GM12878 (cell line): Measurements from ENCODE around the gene NUBPL. TPM values are rescaled to one million over a fixed set of nuclear protein-coding genes. Genes with fewer than 3 reads are reported as not detected.
"Not testable (repeated sequence)": the region's sequence is repeated elsewhere in the genome, so short reads cannot be mapped to it uniquely, and the experiment has no call there.

ENCODE experiments used
- ATAC-seq: fragments of 200-7000 bp; cut with Tn5 transposase; 3 replicates; pipeline ENCODE4 v1.9.1; 2020; ENCODE audit warnings: mild to moderate bottlenecking, moderate library complexity
- BruUV-seq: library from RNA; stranded (reverse); fragments of 400-500 nt; replicated peaks from 2 replicates; lab custom pipeline; 2021; lab: Mats Ljungman, UMichigan
- CTCF ChIA-PET: fragments of 300-600 bp; sonication (Branson Sonifier 250); formaldehyde crosslinking; extraction: SDS; loops from one replicate; lab custom pipeline; 2021; ENCODE audit warnings: inconsistent platforms; lab: Yijun Ruan, JAX
- POLR2A ChIA-PET: fragments of 350-600 bp; formaldehyde crosslinking; extraction: SDS; loops from one replicate; lab custom pipeline; 2021; ENCODE audit warnings: inconsistent platforms; lab: Charles Lee
- RAD21 ChIA-PET: fragments of 300-600 bp; sonication (Branson Sonifier 250); formaldehyde crosslinking; loops from one replicate; lab custom pipeline; 2023; ENCODE audit warnings: antibody characterized with exemption; ENCODE audit not compliant: unreplicated experiment; lab: Charles Lee
- SMC1A ChIA-PET: fragments of 300-600 bp; sonication (Branson Sonifier 250); formaldehyde crosslinking; loops from one replicate; lab custom pipeline; 2023; ENCODE audit not compliant: unreplicated experiment, uncharacterized antibody; lab: Charles Lee
- DNase-seq: peaks from one replicate; pipeline ENCODE4 v3.0.0-alpha.2; 2011; ENCODE audit warnings: low read depth, low spot score
- FAIRE-seq: peaks from 3 replicates; lab custom pipeline; 2011; peaks lifted over from hg19 to GRCh38; lab: Jason Lieb, UNC
- H2AFZ ChIP-seq: 2 replicates; pipeline ENCODE4 v1.6.0; 2011; ENCODE audit warnings: low read depth, low read length, control low read depth; ENCODE audit not compliant: control insufficient read depth
- H3K27ac ChIP-seq: 2 replicates; pipeline ENCODE4 v1.5.1; 2011; ENCODE audit warnings: control low read depth; ENCODE audit not compliant: control insufficient read depth, insufficient read depth
- H3K27me3 ChIP-seq, 2 experiments: replicated peaks in 1 of 2; 2 replicates each; pipeline versions ENCODE4 v1.6.0 to v1.6.1; 2011; ENCODE audit warnings: low read length in 1 of 2; ENCODE audit not compliant: control insufficient read depth in 2 of 2, insufficient read depth in 2 of 2
- H3K36me3 ChIP-seq, 2 experiments: 2 replicates each; pipeline ENCODE4 v1.5.1; 2011; ENCODE audit warnings: low read length in 1 of 2; ENCODE audit not compliant: control insufficient read depth in 2 of 2, insufficient read depth in 2 of 2
- H3K4me1 ChIP-seq: 2 replicates; pipeline ENCODE4 v1.6.1; 2011; ENCODE audit warnings: mild to moderate bottlenecking, low read length, moderate library complexity, mixed read lengths; ENCODE audit not compliant: control insufficient read depth, insufficient read depth
- H3K4me2 ChIP-seq: 2 replicates; pipeline ENCODE4 v1.6.0; 2011; ENCODE audit warnings: control low read depth; ENCODE audit not compliant: control insufficient read depth, insufficient read depth
- H3K4me3 ChIP-seq: fragments of 200-600 bp; sonication (generic); 2 replicates; pipeline ENCODE4 v1.5.1; 2016
- H3K79me2 ChIP-seq: 2 replicates; pipeline ENCODE4 v1.6.0; 2011; ENCODE audit warnings: low read length; ENCODE audit not compliant: control insufficient read depth, insufficient read depth
- H3K9ac ChIP-seq: 2 replicates; pipeline ENCODE4 v1.8.0; 2011; ENCODE audit warnings: low read length, control low read depth, mixed read lengths; ENCODE audit not compliant: control insufficient read depth, insufficient read depth
- H3K9me3 ChIP-seq: replicated peaks from 3 replicates; pipeline ENCODE4 v1.5.1; 2011; ENCODE audit warnings: mild to moderate bottlenecking, low read length; ENCODE audit not compliant: control insufficient read depth, insufficient read depth
- H4K20me1 ChIP-seq: 2 replicates; pipeline ENCODE4 v1.6.0; 2011; ENCODE audit not compliant: control insufficient read depth, insufficient read depth
- SRF ChIP-seq, 2 experiments: IDR thresholded peaks; 2 replicates each; pipeline ENCODE4 v1.6.1; 2011; ENCODE audit warnings: low read depth in 2 of 2, low read length in 2 of 2, mild to moderate bottlenecking in 1 of 2, moderate library complexity in 1 of 2
- WGBS: methylation state at CpG from one replicate; pipeline ENCODE4 v1.1.6; 2016; ENCODE audit warnings: low lambda C conversion rate; ENCODE audit not compliant: insufficient replicate concordance, insufficient coverage; ENCODE audit errors: missing lambda C conversion rate; 5-methylcytosine and 5-hydroxymethylcytosine counted together
- in situ Hi-C: fragments of 300-500 bp; cut with MboI; formaldehyde crosslinking; loops from 9 replicates; pipeline ENCODE4 v1.14.3; 2018; ENCODE audit warnings: mixed read lengths
- intact Hi-C: fragments of 100-400 bp; cut with micrococcal nuclease; formaldehyde crosslinking; loops from one replicate; pipeline ENCODE4 v1.14.2; 2022; ENCODE audit not compliant: unreplicated experiment
- polyA plus RNA-seq, 11 experiments: library from polyadenylated mRNA; depleted of rRNA in 4 of 11; unstranded in 6 of 11; stranded (reverse) in 5 of 11; fragments of >200 nt; fragmentation: Nextera tagmentation in 4 of 11; fragmentation: Illumina TruSeq in 1 of 11; extraction: Ambion mirVana in 4 of 11; extraction: Trizol in 1 of 11; gene quantifications; 1 replicate in 1 of 11; 2 replicates in 10 of 11; pipeline versions ENCODE4 v1.2.1 to v1.2.3, GENCODE V29; 2011 to 2016; ENCODE audit warnings: inconsistent platforms in 2 of 11, missing spikeins in 2 of 11, low read depth in 1 of 11
- total RNA-seq, 4 experiments: library from RNA; depleted of rRNA in 3 of 4; stranded (reverse); fragments of >200 nt in 3 of 4; fragmentation: Illumina TruSeq in 1 of 4; extraction: Trizol in 1 of 4; gene quantifications; 2 replicates each; pipeline versions ENCODE4 v1.2.1 to v1.2.3, GENCODE V29; 2013 to 2021

Gene NUBPL
- total and polyA plus RNA-seq, 10 of the 15 experiments (the other 5 are each of a cell fraction or from before 2014, with no cell fraction given), result 3.4 to 11.6 (median 8.1) TPM

DNA sequence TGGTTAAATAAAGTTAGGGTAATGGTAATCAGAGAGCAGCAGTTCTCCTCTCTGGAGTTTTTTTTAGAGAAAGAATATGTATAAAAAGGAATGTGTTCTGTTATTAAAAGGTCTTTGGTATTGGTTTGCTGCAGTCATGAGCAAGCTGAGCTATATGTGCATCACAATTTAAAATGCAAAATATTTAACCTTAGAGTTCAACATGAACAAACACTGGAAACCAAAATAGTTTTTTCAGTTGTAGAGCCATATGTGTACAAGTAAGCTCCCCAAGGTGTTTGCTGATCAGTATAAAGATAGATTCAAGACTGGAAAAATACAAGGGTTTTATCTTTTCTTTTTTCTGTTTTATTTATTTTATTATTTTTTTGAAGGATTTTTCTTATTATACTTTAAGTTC, 245.0 kb downstream of the NUBPL start:
- in situ Hi-C loops (no loop called here), intact Hi-C loops (no loop called here)
- Histone ChIP-seq H3K4me2 (no peak overlapping the region), H2AFZ (no peak overlapping the region), H3K9ac (no peak overlapping the region), H3K36me3 (no peaks in the 10 kb centered on the region), H3K27me3 (no peaks in the 10 kb centered on the region), H3K9me3 (no peaks in the 10 kb centered on the region), H4K20me1 (no peaks in the 10 kb centered on the region), H3K4me1 (no peaks in the 10 kb centered on the region), H3K79me2 (no peaks in the 10 kb centered on the region), H3K4me3 (no peak overlapping the region), H3K27ac (no peak overlapping the region)
- ChIA-PET SMC1A (interaction anchor here (0.6 kb wide), 1 partner anchor 341 kb away, joined by 3 read pairs; no protein-coding TSS in a partner anchor), POLR2A (no interaction called here), RAD21 (no interaction called here), CTCF (no interaction called here)
- DNase-seq (no peak), FAIRE-seq (no peak), ATAC-seq (no peak)
- no TSS peak for BruUV-seq
- no peak for TF ChIP-seq SRF (IDR thresholded peaks at IDR 0.05; ENCODE audit: low read depth in 2 of 2, low read length in 2 of 2)

DNA sequence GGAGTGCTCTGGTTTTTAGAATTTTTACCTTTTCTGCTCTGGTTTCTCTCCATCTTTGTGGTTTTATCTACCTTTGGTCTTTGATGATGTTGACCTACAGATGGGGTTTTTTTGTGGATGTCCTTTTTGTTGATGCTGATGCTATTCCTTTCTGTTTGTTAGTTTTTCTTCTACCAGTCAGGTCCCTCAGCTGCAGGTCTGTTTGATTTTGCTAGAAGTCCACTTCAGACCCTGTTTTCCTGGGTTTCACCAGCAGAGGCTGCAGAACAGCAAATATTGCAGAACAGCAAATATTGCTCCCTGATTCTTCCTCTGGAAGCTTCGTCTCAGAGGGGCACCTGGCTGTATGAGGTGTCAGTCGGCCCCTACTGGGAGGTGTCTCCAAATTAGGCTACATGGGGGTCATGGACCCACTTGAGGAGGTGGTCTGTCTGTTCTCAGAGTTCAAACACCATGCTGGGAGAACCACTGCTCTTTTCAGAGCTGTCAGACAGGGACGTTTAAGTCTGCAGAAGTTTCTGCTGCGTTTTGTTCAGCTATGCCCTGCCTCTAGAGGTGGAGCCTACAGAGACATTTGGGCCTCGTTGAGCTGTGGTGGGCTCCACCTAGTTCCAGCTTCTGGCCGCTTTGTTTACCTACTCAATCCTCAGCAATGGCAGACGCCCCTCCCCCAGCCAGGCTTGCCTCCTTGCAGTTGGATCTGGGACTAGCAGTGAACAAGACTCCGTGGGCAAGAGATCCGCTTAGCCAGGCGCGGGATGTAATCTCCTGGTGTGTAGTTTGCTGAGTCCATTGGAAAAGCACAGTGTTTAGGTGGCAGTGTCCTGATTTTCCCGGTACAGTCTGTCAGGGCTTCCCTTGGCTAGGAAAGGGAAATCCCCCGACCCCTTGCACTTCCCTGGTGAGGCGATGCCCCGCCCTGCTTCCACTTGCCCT, 250.8 kb downstream of the NUBPL start:
- RAD21 ChIA-PET, H3K4me1 ChIP-seq, H3K36me3 ChIP-seq, CTCF ChIA-PET, H3K27me3 ChIP-seq, SMC1A ChIA-PET, H3K79me2 ChIP-seq, H3K9ac ChIP-seq, BruUV-seq, in situ Hi-C loops, intact Hi-C loops, H3K4me2 ChIP-seq, ATAC-seq, H2AFZ ChIP-seq, H3K4me3 ChIP-seq, FAIRE-seq, H4K20me1 ChIP-seq, H3K27ac ChIP-seq, DNase-seq, H3K9me3 ChIP-seq: not testable (repeated sequence)
- WGBS, result 72% methylated on average over 15 of the region's 15 CpGs
- POLR2A ChIA-PET, result interaction anchor here (0.9 kb wide), 1 partner anchor 13 kb away, joined by 4 read pairs; no protein-coding TSS in a partner anchor

DNA sequence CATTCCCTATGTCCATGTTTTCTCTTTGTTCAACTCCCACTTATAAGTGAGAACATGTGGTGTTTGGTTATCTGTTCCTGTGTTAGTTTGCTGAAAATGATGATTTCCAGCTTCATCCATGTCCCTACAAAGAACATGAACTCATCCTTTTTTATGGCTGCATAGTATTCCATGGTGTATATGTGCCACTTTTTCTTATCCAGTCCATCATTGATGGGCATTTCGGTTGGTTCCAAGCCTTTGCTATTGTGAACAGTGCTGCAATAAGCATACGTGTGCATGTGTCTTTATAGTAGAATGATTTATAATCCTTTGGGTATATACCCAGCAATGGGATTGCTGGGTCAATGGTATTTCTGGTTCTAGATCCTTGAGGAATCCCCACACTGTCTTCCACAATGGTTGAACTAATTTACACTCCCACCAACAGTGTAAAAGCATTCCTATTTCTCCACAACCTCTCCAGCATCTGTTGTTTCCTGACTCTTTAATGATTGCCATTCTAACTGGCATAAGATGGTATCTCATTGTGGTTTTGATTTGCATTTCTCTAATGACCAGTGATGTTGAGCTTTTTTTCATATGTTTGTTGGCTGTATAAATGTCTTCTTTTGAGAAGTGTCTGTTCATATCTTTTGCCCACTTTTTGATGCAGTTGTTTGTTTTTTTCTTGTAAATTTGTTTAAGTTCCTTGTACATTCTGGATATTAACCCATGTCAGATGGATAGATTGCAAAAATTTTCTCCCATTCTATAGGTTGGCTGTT, 252.7 kb downstream of the NUBPL start:
- RAD21 ChIA-PET, CTCF ChIA-PET, H3K79me2 ChIP-seq, FAIRE-seq, H3K4me3 ChIP-seq, H3K9me3 ChIP-seq, H3K27me3 ChIP-seq, H3K9ac ChIP-seq, H3K27ac ChIP-seq, POLR2A ChIA-PET, DNase-seq, H4K20me1 ChIP-seq, SMC1A ChIA-PET, BruUV-seq, ATAC-seq, H3K4me2 ChIP-seq, H3K36me3 ChIP-seq, in situ Hi-C loops, H2AFZ ChIP-seq, H3K4me1 ChIP-seq: not testable (repeated sequence)
- intact Hi-C loops, result loop anchor here (1.0 kb wide), 1 partner anchor 26 kb away; no protein-coding TSS in a partner anchor
- whole genome bisulfite sequencing, result 47% methylated on average over 2 of the region's 2 CpGs
